ENCODE data around the gene OR2W3. TPM values are rescaled to one million over a fixed set of nuclear protein-coding genes. Genes with fewer than 3 reads are reported as not detected.
A peak's percentile ranks its signal among the peaks of the same experiment; 100 is the strongest.

Gene OR2W3
- total and polyA plus RNA-seq, 8 donors: 0.13 to 0.92 TPM; not detected in 6

- H3K4me3 ChIP-seq: no peak overlapping the region
- H3K9me3 ChIP-seq: peaks cover 0 to 16% (median 8%) of the 10 kb centered on the region in 4 donors
- TF ChIP-seq EP300 (IDR thresholded peaks at IDR 0.05): no peak
- TF ChIP-seq CTCF (IDR thresholded peaks at IDR 0.05): no peak
- no peak for TF ChIP-seq POLR2AphosphoS5 (IDR thresholded peaks at IDR 0.05)
- TF ChIP-seq POLR2A (IDR thresholded peaks at IDR 0.05): no peak
- peak in 1 of 2 donors; percentile 16 for DNase-seq
- H3K4me1 ChIP-seq: peaks cover 0 to 14% (median 8%) of the 10 kb centered on the region in 4 donors
- intact Hi-C loops (cut with DNase I; ENCODE audit: low total_unique reads): no loop called here
- peaks cover 0 to 41% (median 10%) of the 10 kb centered on the region in 3 donors for H3K27me3 ChIP-seq
- H3K36me3 ChIP-seq: no peaks in the 10 kb centered on the region
- 76 to 87% (median 83%) methylated on average over 14 of the region's 14 CpGs for WGBS, 5 donors
- H3K27ac ChIP-seq: no peak overlapping the region
These were observed 40.4 kb upstream of the OR2W3 start for GRCh38 chr1:247854899-247855545.

DNA sequence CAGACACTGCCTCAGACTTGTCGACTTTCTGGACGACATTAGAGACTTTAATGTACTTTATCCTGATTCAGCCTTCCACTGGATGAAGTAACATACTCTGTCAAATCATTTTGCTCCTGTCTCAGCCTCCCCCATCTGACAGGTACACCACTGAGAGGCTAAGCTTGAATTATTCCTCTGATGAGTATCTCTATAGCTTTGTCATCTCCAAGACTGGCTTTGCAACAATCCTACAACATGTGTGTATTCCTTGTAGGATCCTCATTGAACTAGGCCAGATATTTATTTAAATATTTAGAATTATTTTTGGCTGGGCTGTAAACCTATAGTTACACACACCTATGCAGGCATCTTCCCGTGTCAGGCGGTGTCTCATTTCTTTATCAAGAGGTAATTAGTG is 39.5 kb upstream of the OR2W3 start:
- intact Hi-C loops (cut with DNase I; ENCODE audit: low total_unique reads): no loop called here
- TF ChIP-seq EP300 (IDR thresholded peaks at IDR 0.05): no peak
- no peak for TF ChIP-seq CTCF (IDR thresholded peaks at IDR 0.05)
- TF ChIP-seq POLR2AphosphoS5 (IDR thresholded peaks at IDR 0.05): no peak
- no peak for TF ChIP-seq POLR2A (IDR thresholded peaks at IDR 0.05)
- peaks cover 0 to 16% (median 7%) of the 10 kb centered on the region in 4 donors for H3K9me3 ChIP-seq
- no peak for DNase-seq
- peaks cover 0 to 3% (median 0%) of the 10 kb centered on the region in 4 donors for H3K36me3 ChIP-seq
- H3K27ac ChIP-seq: no peak overlapping the region
- H3K4me1 ChIP-seq: peaks cover 0 to 14% (median 8%) of the 10 kb centered on the region in 4 donors
- WGBS, 5 donors: 81 to 91% (median 85%) methylated on average over 4 of the region's 4 CpGs
- H3K27me3 ChIP-seq: peaks cover 0 to 48% (median 10%) of the 10 kb centered on the region in 3 donors
- H3K4me3 ChIP-seq: no peak overlapping the region

DNA sequence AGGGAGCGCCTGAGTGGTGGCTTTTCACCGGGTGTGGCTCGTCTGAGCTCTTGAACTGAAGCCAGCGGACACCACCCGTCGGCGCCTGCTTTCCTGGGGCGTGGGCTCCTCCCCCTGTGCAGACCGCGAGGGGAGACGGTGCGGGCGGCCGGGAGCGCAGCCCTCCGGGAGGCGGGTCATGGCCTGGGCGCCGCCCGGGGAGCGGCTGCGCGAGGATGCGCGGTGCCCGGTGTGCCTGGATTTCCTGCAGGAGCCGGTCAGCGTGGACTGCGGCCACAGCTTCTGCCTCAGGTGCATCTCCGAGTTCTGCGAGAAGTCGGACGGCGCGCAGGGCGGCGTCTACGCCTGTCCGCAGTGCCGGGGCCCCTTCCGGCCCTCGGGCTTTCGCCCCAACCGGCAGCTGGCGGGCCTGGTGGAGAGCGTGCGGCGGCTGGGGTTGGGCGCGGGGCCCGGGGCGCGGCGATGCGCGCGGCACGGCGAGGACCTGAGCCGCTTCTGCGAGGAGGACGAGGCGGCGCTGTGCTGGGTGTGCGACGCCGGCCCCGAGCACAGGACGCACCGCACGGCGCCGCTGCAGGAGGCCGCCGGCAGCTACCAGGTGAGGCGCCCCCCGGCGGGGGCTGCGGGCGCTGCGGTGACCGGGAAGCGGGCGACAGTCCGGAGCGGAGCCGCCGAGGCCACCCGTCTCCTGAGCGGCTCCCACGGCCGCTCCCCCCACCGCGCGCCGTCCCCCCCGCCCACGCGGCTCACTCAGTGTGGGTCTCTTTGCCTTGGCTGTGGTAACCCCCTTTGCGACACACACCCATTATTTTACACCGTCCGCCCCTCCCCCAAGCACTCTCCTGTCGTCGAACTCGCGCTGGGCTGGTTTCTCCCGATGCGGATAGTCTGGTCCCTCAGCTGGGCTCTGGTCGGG is 38.1 kb upstream of the OR2W3 start, which contains the start of gene TRIM58:
TRIM58 (plus strand) TSS at position 119 of the 916 bp plus-strand sequence; CDS start at position 179, 60 bp downstream.
- Histone ChIP-seq H3K27ac (peak within 1 kb of the TSS in 1 of 5 donors; percentile 82), H3K4me3 (peak within 1 kb of the TSS; percentile 31 to 80 (median 39)), H3K27me3 (peaks cover 0 to 48% (median 10%) of the 10 kb centered on the region in 3 donors), H3K36me3 (peaks cover 0 to 8% (median 0%) of the 10 kb centered on the region in 4 donors), H3K9me3 (peaks cover 0 to 16% (median 7%) of the 10 kb centered on the region in 4 donors), H3K4me1 (peaks cover 0 to 14% (median 8%) of the 10 kb centered on the region in 4 donors)
- 4 to 9% (median 6%) methylated on average over 26 to 109 of the region's 109 CpGs for WGBS, 5 donors
- peak; percentile 69 to 71 for DNase-seq
- no peak for TF ChIP-seq POLR2AphosphoS5 (IDR thresholded peaks at IDR 0.05)
- no peak for TF ChIP-seq EP300 (IDR thresholded peaks at IDR 0.05)
- TF ChIP-seq POLR2A (IDR thresholded peaks at IDR 0.05): no peak
- peak in 1 of 7 experiments; percentile 48 for TF ChIP-seq CTCF (IDR thresholded peaks at IDR 0.05)
- intact Hi-C loops (cut with DNase I; ENCODE audit: low total_unique reads): no loop called here

GRCh38 chr1:247857985-247858619 is 37.3 kb upstream of the OR2W3 start:
- WGBS, 5 donors: 40 to 44% (median 44%) methylated on average over 15 of the region's 15 CpGs
- H3K4me3 ChIP-seq: peak overlapping the region; percentile 31 to 80 (median 39)
- intact Hi-C loops (cut with DNase I; ENCODE audit: low total_unique reads): no loop called here
- peak overlapping the region in 1 of 5 donors; percentile 82 for H3K27ac ChIP-seq
- peaks cover 0 to 47% (median 10%) of the 10 kb centered on the region in 3 donors for H3K27me3 ChIP-seq
- TF ChIP-seq POLR2AphosphoS5 (IDR thresholded peaks at IDR 0.05) (no peak), CTCF (IDR thresholded peaks at IDR 0.05) (no peak), EP300 (IDR thresholded peaks at IDR 0.05) (no peak), POLR2A (IDR thresholded peaks at IDR 0.05) (no peak)
- peaks cover 0 to 14% (median 8%) of the 10 kb centered on the region in 4 donors for H3K4me1 ChIP-seq
- peaks cover 0 to 14% (median 6%) of the 10 kb centered on the region in 4 donors for H3K9me3 ChIP-seq
- peaks cover 0 to 11% (median 0%) of the 10 kb centered on the region in 4 donors for H3K36me3 ChIP-seq
- no peak for DNase-seq
